GM18526 (cell line): Measurements from ENCODE around the gene CHI3L2.

ENCODE experiments used
- POLR2A ChIP-seq: IDR thresholded peaks from 3 replicates; pipeline ENCODE4 v1.6.1; 2011; ENCODE audit not compliant: insufficient read length; ENCODE audit errors: extremely low read depth

The CHI3L2 gene

GRCh38 chr1:111199329-111199728, 28.2 kb upstream of the CHI3L2 start:
- no peak for TF ChIP-seq POLR2A

GRCh38 chr1:111199881-111200801, 27.4 kb upstream of the CHI3L2 start, which contains the start of gene DENND2D:
DENND2D (minus strand) TSS chr1:111200646; CDS start chr1:111200459, 187 bp downstream.
- no peak for TF ChIP-seq POLR2A

GRCh38 chr1:111200802-111201161, 26.7 kb upstream of the CHI3L2 start:
- no peak for TF ChIP-seq POLR2A

GRCh38 chr1:111201275-111202090, 26.0 kb upstream of the CHI3L2 start:
- TF ChIP-seq POLR2A: peak; percentile 13

GRCh38 chr1:111202366-111202706, 25.2 kb upstream of the CHI3L2 start:
- no peak for TF ChIP-seq POLR2A

- no peak for TF ChIP-seq POLR2A
Measured at GRCh38 chr1:111202707-111203623, 24.5 kb upstream of the CHI3L2 start.

GRCh38 chr1:111203681-111204200, 23.8 kb upstream of the CHI3L2 start:
- TF ChIP-seq POLR2A: peak; percentile 66

- TF ChIP-seq POLR2A: peak; percentile 44
Measured at GRCh38 chr1:111204201-111204982, 23.1 kb upstream of the CHI3L2 start.

GRCh38 chr1:111204983-111205713, 22.4 kb upstream of the CHI3L2 start:
- no peak for TF ChIP-seq POLR2A

- TF ChIP-seq POLR2A: no peak
Measured at GRCh38 chr1:111205714-111206050, 21.8 kb upstream of the CHI3L2 start.

GRCh38 chr1:111208921-111209320, 18.6 kb upstream of the CHI3L2 start:
- no peak for TF ChIP-seq POLR2A

GRCh38 chr1:111209622-111210021, 17.9 kb upstream of the CHI3L2 start:
- TF ChIP-seq POLR2A: no peak

- no peak for TF ChIP-seq POLR2A
Measured at GRCh38 chr1:111211921-111212320, 15.6 kb upstream of the CHI3L2 start.
